GM12878 (cell line): ENCODE measurements around the gene TNNT2. TPM values are rescaled to one million over a fixed set of nuclear protein-coding genes. Genes with fewer than 3 reads are reported as not detected.

Experiments
- E2F8 ChIP-seq: fragments of 450-650 bp; IDR thresholded peaks from 2 replicates; pipeline ENCODE4 v1.6.1; 2018; ENCODE audit warnings: mild to moderate bottlenecking, low read depth, moderate library complexity; ENCODE audit not compliant: partially characterized antibody
- ETV6 ChIP-seq, 2 experiments: fragments of 450-650 bp in 1 of 2; IDR thresholded peaks in 1 of 2; conservative IDR thresholded peaks in 1 of 2; 2 replicates each; pipeline ENCODE4 v1.6.1; 2014; ENCODE audit warnings: antibody characterized with exemption in 1 of 2, borderline replicate concordance in 1 of 2, low read depth in 1 of 2, mild to moderate bottlenecking in 1 of 2, moderate library complexity in 1 of 2
- MTA2 ChIP-seq: fragments of 450-650 bp; IDR thresholded peaks from 2 replicates; pipeline ENCODE4 v1.6.1; 2016; ENCODE audit warnings: low read depth, mild to moderate bottlenecking, moderate library complexity
- RBBP5 ChIP-seq: fragments of 200-600 bp; sonication (generic); conservative IDR thresholded peaks from 2 replicates; pipeline ENCODE4 v1.6.1; 2016
- RELA ChIP-seq: fragments of 450-650 bp; IDR thresholded peaks from 2 replicates; pipeline ENCODE4 v1.8.0; 2014; ENCODE audit warnings: borderline replicate concordance; ENCODE audit not compliant: partially characterized antibody
- SREBF2 ChIP-seq: IDR thresholded peaks from 2 replicates; pipeline ENCODE4 v1.6.1; 2012; ENCODE audit warnings: mild to moderate bottlenecking, low read length
- ZBTB4 ChIP-seq: fragments of 450-650 bp; formaldehyde crosslinking; IDR thresholded peaks from 2 replicates; pipeline ENCODE4 v1.4.0; 2022; ENCODE audit warnings: mild to moderate bottlenecking, moderate library complexity
- polyA plus RNA-seq, 11 experiments: library from polyadenylated mRNA; depleted of rRNA in 4 of 11; unstranded in 6 of 11; stranded (reverse) in 5 of 11; fragments of >200 nt; fragmentation: Nextera tagmentation in 4 of 11; fragmentation: Illumina TruSeq in 1 of 11; extraction: Ambion mirVana in 4 of 11; extraction: Trizol in 1 of 11; gene quantifications; 1 replicate in 1 of 11; 2 replicates in 10 of 11; pipeline versions ENCODE4 v1.2.1 to v1.2.3, GENCODE V29; 2011 to 2016; ENCODE audit warnings: inconsistent platforms in 2 of 11, missing spikeins in 2 of 11, low read depth in 1 of 11
- total RNA-seq, 4 experiments: library from RNA; depleted of rRNA in 3 of 4; stranded (reverse); fragments of >200 nt in 3 of 4; fragmentation: Illumina TruSeq in 1 of 4; extraction: Trizol in 1 of 4; gene quantifications; 2 replicates each; pipeline versions ENCODE4 v1.2.1 to v1.2.3, GENCODE V29; 2013 to 2021

Gene TNNT2
- total and polyA plus RNA-seq, 10 of the 15 experiments (the other 5 are each of a cell fraction or from before 2014, with no cell fraction given): 2.2 TPM; not detected in 9

GRCh38 chr1:201356236-201356635 lies 21.2 kb downstream of the TNNT2 start (continued):
- no peak for TF ChIP-seq RBBP5
- no peak for TF ChIP-seq E2F8
- TF ChIP-seq ETV6 (conservative IDR thresholded peaks at IDR 0.05 in 1 of 2, IDR thresholded peaks at IDR 0.05 in 1 of 2; ENCODE audit: borderline replicate concordance in 1 of 2, low read depth in 1 of 2): no peak
- TF ChIP-seq RELA: no peak
- no peak for TF ChIP-seq ZBTB4 (CRISPR knock-in tag)
- TF ChIP-seq MTA2: no peak
- no peak for TF ChIP-seq SREBF2
